H1 (cell line): ENCODE results near the gene LTBP1. TPM values are rescaled to one million over a fixed set of nuclear protein-coding genes. Genes with fewer than 3 reads are reported as not detected.

Source experiments
- CTCF ChIA-PET: fragments of 300-600 bp; sonication (Branson Sonifier 250); formaldehyde crosslinking; loops from one replicate; lab custom pipeline; 2021; ENCODE audit not compliant: partially characterized antibody; lab: Charles Lee
- POLR2A ChIA-PET: fragments of 300-600 bp; sonication (Branson Sonifier 250); formaldehyde crosslinking; loops from one replicate; lab custom pipeline; 2021; ENCODE audit warnings: inconsistent platforms; ENCODE audit not compliant: partially characterized antibody; lab: Charles Lee
- DNase-seq, 2 experiments: peaks; one replicate each; pipeline versions ENCODE4 v3.0.0 to v3.0.0-alpha.2; 2010 to 2022; ENCODE audit warnings: low spot score in 2 of 2, low read depth in 1 of 2, mixed read lengths in 1 of 2
- FAIRE-seq: peaks from 2 replicates; lab custom pipeline; 2011; peaks lifted over from hg19 to GRCh38; lab: Jason Lieb, UNC
- H2AFZ ChIP-seq: 2 replicates; pipeline ENCODE4 v1.8.1; 2012; ENCODE audit warnings: low read length, inconsistent platforms
- H2AK5ac ChIP-seq: 2 replicates; pipeline ENCODE4 v1.6.1; 2013; ENCODE audit warnings: low read depth, low read length
- H2BK120ac ChIP-seq: replicated peaks from 2 replicates; pipeline ENCODE3; 2013; ENCODE audit warnings: low read depth, low read length, inconsistent platforms
- H2BK12ac ChIP-seq: 2 replicates; pipeline ENCODE4 v1.6.1; 2013; ENCODE audit warnings: low read depth, low read length
- H2BK15ac ChIP-seq: 2 replicates; pipeline ENCODE4 v1.6.1; 2013; ENCODE audit warnings: low read length
- H2BK20ac ChIP-seq: 2 replicates; pipeline ENCODE4 v1.6.1; 2013; ENCODE audit warnings: low read length
- H2BK5ac ChIP-seq: 2 replicates; pipeline ENCODE4 v1.6.1; 2013; ENCODE audit warnings: low read depth, low read length
- H3K14ac ChIP-seq: 2 replicates; pipeline ENCODE4 v1.6.1; 2013; ENCODE audit warnings: inconsistent platforms; ENCODE audit not compliant: insufficient read length
- H3K18ac ChIP-seq: 2 replicates; pipeline ENCODE4 v1.6.1; 2013; ENCODE audit warnings: low read length; ENCODE audit errors: extremely low read depth
- H3K23ac ChIP-seq: 2 replicates; pipeline ENCODE4 v1.6.1; 2013; ENCODE audit warnings: inconsistent platforms; ENCODE audit not compliant: insufficient read length
- H3K23me2 ChIP-seq: 2 replicates; pipeline ENCODE4 v1.6.1; 2013; ENCODE audit warnings: low read depth, low read length
- H3K27ac ChIP-seq: 2 replicates; pipeline ENCODE4 v1.6.1; 2011; ENCODE audit warnings: low read depth, low read length, inconsistent platforms
- H3K27me3 ChIP-seq, 4 experiments: replicated peaks in 1 of 4; 1 replicate in 1 of 4; 2 replicates in 3 of 4; pipeline versions ENCODE4 v1.6.1 to v1.8.1; 2011 to 2013; ENCODE audit warnings: low read length in 3 of 4, mild to moderate bottlenecking in 3 of 4, inconsistent platforms in 2 of 4, mixed read lengths in 2 of 4, moderate library complexity in 1 of 4; ENCODE audit not compliant: control insufficient read depth in 3 of 4, insufficient read depth in 3 of 4; ENCODE audit errors: extremely low read depth in 1 of 4
- H3K36me3 ChIP-seq, 4 experiments: 2 replicates each; pipeline versions ENCODE4 v1.6.1 to v1.8.1; 2011 to 2013; ENCODE audit warnings: mild to moderate bottlenecking in 4 of 4, low read length in 3 of 4, moderate library complexity in 2 of 4, control low read depth in 1 of 4, inconsistent platforms in 1 of 4; ENCODE audit not compliant: insufficient read depth in 4 of 4, control insufficient read depth in 2 of 4
- H3K4ac ChIP-seq: replicated peaks from 2 replicates; pipeline ENCODE3; 2013; ENCODE audit warnings: low read length, low read depth, mixed read lengths, inconsistent platforms; ENCODE audit not compliant: insufficient read length
- H3K4me1 ChIP-seq, 4 experiments: replicated peaks in 1 of 4; 1 replicate in 1 of 4; 2 replicates in 3 of 4; pipeline versions ENCODE4 v1.6.1 to v1.8.1; 2011 to 2013; ENCODE audit warnings: low read length in 3 of 4, inconsistent platforms in 2 of 4, mixed read lengths in 1 of 4; ENCODE audit not compliant: insufficient read depth in 4 of 4, control insufficient read depth in 3 of 4
- H3K4me2 ChIP-seq, 2 experiments: 2 replicates each; pipeline versions ENCODE4 v1.6.1 to v1.8.1; 2011 to 2013; ENCODE audit warnings: low read depth in 2 of 2, low read length in 2 of 2, control low read depth in 1 of 2, inconsistent platforms in 1 of 2, mild to moderate bottlenecking in 1 of 2; ENCODE audit not compliant: insufficient read depth in 1 of 2
- H3K4me3 ChIP-seq, 4 experiments: fragments of 200-600, 300-600 bp in 1 of 4; sonication (generic), shearing (Covaris generic), sonication (Bioruptor Twin) in 1 of 4; 2 replicates each; pipeline versions ENCODE4 v1.5.1 to v1.8.1; 2011 to 2016; ENCODE audit warnings: low read length in 4 of 4, low read depth in 3 of 4, control low read depth in 2 of 4, inconsistent platforms in 2 of 4, mild to moderate bottlenecking in 2 of 4, mixed read lengths in 1 of 4, moderate library complexity in 1 of 4; ENCODE audit not compliant: insufficient read depth in 2 of 4; ENCODE audit errors: extremely low read depth in 1 of 4
- H3K56ac ChIP-seq: replicated peaks from 2 replicates; pipeline ENCODE3; 2013; ENCODE audit warnings: low read depth, mild to moderate bottlenecking, mixed read lengths, low read length, inconsistent platforms; ENCODE audit not compliant: insufficient read length
- H3K79me1 ChIP-seq: 2 replicates; pipeline ENCODE4 v1.6.1; 2013; ENCODE audit warnings: low read depth, low read length, control low read depth
- H3K79me2 ChIP-seq, 2 experiments: 2 replicates each; pipeline versions ENCODE4 v1.6.1 to v1.8.1; 2012 to 2013; ENCODE audit warnings: low read length in 2 of 2, mild to moderate bottlenecking in 2 of 2, inconsistent platforms in 1 of 2; ENCODE audit not compliant: insufficient read depth in 2 of 2, control insufficient read depth in 1 of 2
- H3K9ac ChIP-seq, 4 experiments: replicated peaks in 1 of 4; 1 replicate in 1 of 4; 2 replicates in 3 of 4; pipeline versions ENCODE4 v1.6.1 to v1.8.1; 2011 to 2013; ENCODE audit warnings: low read depth in 3 of 4, low read length in 3 of 4, control low read depth in 2 of 4, mild to moderate bottlenecking in 2 of 4, moderate library complexity in 2 of 4, inconsistent platforms in 1 of 4; ENCODE audit errors: extremely low read depth in 1 of 4
- H3K9me3 ChIP-seq, 2 experiments: 2 replicates each; pipeline versions ENCODE4 v1.6.1 to v1.8.1; 2012 to 2013; ENCODE audit warnings: mild to moderate bottlenecking in 2 of 2, moderate library complexity in 2 of 2, control low read depth in 1 of 2, inconsistent platforms in 1 of 2, low read depth in 1 of 2, low read length in 1 of 2, mixed read lengths in 1 of 2; ENCODE audit not compliant: insufficient read depth in 2 of 2
- H4K20me1 ChIP-seq, 2 experiments: replicated peaks in 1 of 2; 2 replicates each; pipeline versions ENCODE3 to v1.8.1; 2011 to 2013; ENCODE audit warnings: inconsistent platforms in 2 of 2, low read length in 2 of 2, mild to moderate bottlenecking in 1 of 2; ENCODE audit not compliant: insufficient read depth in 2 of 2, control insufficient read depth in 1 of 2
- H4K5ac ChIP-seq: 2 replicates; pipeline ENCODE4 v1.6.1; 2013; ENCODE audit warnings: low read length, low read depth, mixed read lengths, inconsistent platforms; ENCODE audit not compliant: insufficient read length
- H4K8ac ChIP-seq: 2 replicates; pipeline ENCODE4 v1.8.0; 2013; ENCODE audit warnings: mild to moderate bottlenecking, moderate library complexity, low read length, inconsistent platforms; ENCODE audit not compliant: insufficient read depth; ENCODE audit errors: extremely low read depth
- H4K91ac ChIP-seq: replicated peaks from 2 replicates; pipeline ENCODE3; 2013; ENCODE audit warnings: low read length, mixed read lengths, inconsistent platforms; ENCODE audit not compliant: insufficient read length
- BCL11A ChIP-seq, 2 experiments: IDR thresholded peaks; one replicate each; pipeline ENCODE4 v1.6.1; 2011; ENCODE audit warnings: low read depth in 2 of 2, low read length in 2 of 2, mild to moderate bottlenecking in 2 of 2
- EGR1 ChIP-seq: IDR thresholded peaks from 2 replicates; pipeline ENCODE4 v1.6.1; 2011; ENCODE audit warnings: low read depth, low read length, borderline replicate concordance
- HDAC6 ChIP-seq: IDR thresholded peaks from one replicate; pipeline ENCODE4 v1.7.1; 2012; ENCODE audit warnings: low read depth, mild to moderate bottlenecking, inconsistent platforms, low read length, moderate library complexity
- NRF1 ChIP-seq: IDR thresholded peaks from 2 replicates; pipeline ENCODE4 v1.6.1; 2011; ENCODE audit warnings: mild to moderate bottlenecking, low read depth, low read length, improper control_type of control experiment
- SP2 ChIP-seq: IDR thresholded peaks from 2 replicates; pipeline ENCODE4 v1.6.1; 2012; ENCODE audit warnings: mild to moderate bottlenecking, low read length, inconsistent platforms
- SUZ12 ChIP-seq: fragments of 200-600 bp; sonication (generic); IDR thresholded peaks from 2 replicates; pipeline ENCODE4 v1.6.1; 2012; ENCODE audit warnings: mild to moderate bottlenecking, inconsistent platforms, low read length, moderate library complexity, mixed read lengths
- TAF7 ChIP-seq: optimal IDR thresholded peaks from 2 replicates; pipeline ENCODE3; 2011; ENCODE audit warnings: low read depth, mild to moderate bottlenecking, inconsistent platforms, low read length, moderate library complexity, borderline replicate concordance
- WGBS, 2 experiments: shearing (Covaris generic) in 1 of 2; methylation state at CpG; one replicate each; pipeline versions ENCODE4 v1.1.6 to v1.1.7; 2013 to 2015; ENCODE audit warnings: low lambda C conversion rate in 2 of 2, mixed read lengths in 2 of 2, inconsistent platforms in 1 of 2, low coverage in 1 of 2, missing lambda C conversion rate in 1 of 2; ENCODE audit not compliant: insufficient replicate concordance in 2 of 2, insufficient coverage in 1 of 2, insufficient read length in 1 of 2; ENCODE audit errors: extremely low coverage in 1 of 2, missing lambda C conversion rate in 1 of 2; 5-methylcytosine and 5-hydroxymethylcytosine counted together
- polyA plus RNA-seq, 7 experiments: library from polyadenylated mRNA; depleted of rRNA in 3 of 7; stranded (reverse) in 5 of 7; unstranded in 2 of 7; fragments of >200 nt in 5 of 7; fragments of 200-250 nt in 2 of 7; gene quantifications; 1 replicate in 5 of 7; 2 replicates in 1 of 7; 4 replicates in 1 of 7; pipeline versions ENCODE4 v1.2.1 to v1.2.3, GENCODE V29; 2011 to 2013; ENCODE audit warnings: missing spikeins in 2 of 7, mixed read lengths in 2 of 7
- total RNA-seq: library from RNA; stranded (reverse); fragmentation: NEBNext Ultra II Directional; extraction: Animal tissue kit (Norgen Biotek cat#: 25700); gene quantifications from 2 replicates; pipeline ENCODE4 v1.2.1, GENCODE V29; 2021

Gene LTBP1
- total and polyA plus RNA-seq, 2 of the 8 experiments (the other 6 are each of a cell fraction or from before 2014, with no cell fraction given), result 15.4 to 24.7 TPM

DNA sequence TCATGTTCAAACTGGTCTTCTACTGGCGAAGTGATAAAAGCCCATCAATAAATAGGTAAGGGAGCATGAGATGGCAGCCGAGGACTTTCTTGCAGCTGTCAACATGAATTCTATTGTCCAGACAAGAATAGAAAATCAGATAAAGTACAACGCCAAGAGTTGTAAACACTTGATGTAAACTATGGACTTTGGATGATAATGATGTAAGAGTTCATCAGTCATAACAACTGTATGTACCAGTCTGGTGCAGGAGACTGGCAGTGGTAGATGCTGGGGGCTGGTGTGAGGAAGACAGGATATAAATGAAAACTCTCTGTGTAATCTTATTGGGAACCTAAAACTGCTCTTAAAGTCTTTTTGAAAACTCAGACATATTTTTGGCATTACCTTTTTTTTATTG, 373.8 kb downstream of the LTBP1 start:
- POLR2A ChIA-PET, result no interaction called here
- H4K91ac ChIP-seq, result no peak overlapping the region
- no peaks in the 10 kb centered on the region for H3K27me3 ChIP-seq
- no peak overlapping the region for H3K4me2 ChIP-seq
- no peak overlapping the region for H3K14ac ChIP-seq
- H3K4me1 ChIP-seq, result no peaks in the 10 kb centered on the region
- H2AFZ ChIP-seq, result no peak overlapping the region
- no peak overlapping the region for H3K18ac ChIP-seq
- DNase-seq (no peak), FAIRE-seq (no peak)
- no peak overlapping the region for H2BK12ac ChIP-seq
- H3K27ac ChIP-seq, result no peak overlapping the region
- no peaks in the 10 kb centered on the region for H3K9me3 ChIP-seq
- CTCF ChIA-PET, result no interaction called here
- no peaks in the 10 kb centered on the region for H3K36me3 ChIP-seq
- H3K4me3 ChIP-seq, result no peak overlapping the region
- H2BK120ac ChIP-seq, result no peak overlapping the region
- no peak overlapping the region for H2BK5ac ChIP-seq
- H2BK15ac ChIP-seq, result no peak overlapping the region
- no peaks in the 10 kb centered on the region for H3K79me2 ChIP-seq
- no peak overlapping the region for H3K4ac ChIP-seq
- no peak overlapping the region for H3K56ac ChIP-seq
- no peak overlapping the region for H3K9ac ChIP-seq
- no peak overlapping the region for H4K5ac ChIP-seq
- no peak overlapping the region for H2AK5ac ChIP-seq
- H3K23me2 ChIP-seq, result no peaks in the 10 kb centered on the region
- no peaks in the 10 kb centered on the region for H4K20me1 ChIP-seq
- no peaks in the 10 kb centered on the region for H3K79me1 ChIP-seq
- 91% methylated on average over 3 of the region's 3 CpGs; no CpG with 5 or more reads in 1 of the 2 experiments for WGBS, 2 experiments
- H2BK20ac ChIP-seq, result no peak overlapping the region
- no peak overlapping the region for H3K23ac ChIP-seq
- no peak overlapping the region for H4K8ac ChIP-seq
- TF ChIP-seq BCL11A (IDR thresholded peaks at IDR 0.05; ENCODE audit: low read depth in 2 of 2, low read length in 2 of 2), result no peak
- TF ChIP-seq TAF7, result no peak
- TF ChIP-seq SP2, result no peak
- no peak for TF ChIP-seq HDAC6
- no peak for TF ChIP-seq EGR1
- no peak for TF ChIP-seq NRF1
- TF ChIP-seq SUZ12, result no peak
